HG03442 (cell line): ENCODE data around the gene RANBP1.

Experiments
- ATAC-seq: cut with Tn5 transposase; IDR thresholded peaks from one replicate; pipeline ENCODE4 v1.9.1; 2021; ENCODE audit warnings: mild to moderate bottlenecking, moderate library complexity; ENCODE audit not compliant: unreplicated experiment

RANBP1 gene

DNA sequence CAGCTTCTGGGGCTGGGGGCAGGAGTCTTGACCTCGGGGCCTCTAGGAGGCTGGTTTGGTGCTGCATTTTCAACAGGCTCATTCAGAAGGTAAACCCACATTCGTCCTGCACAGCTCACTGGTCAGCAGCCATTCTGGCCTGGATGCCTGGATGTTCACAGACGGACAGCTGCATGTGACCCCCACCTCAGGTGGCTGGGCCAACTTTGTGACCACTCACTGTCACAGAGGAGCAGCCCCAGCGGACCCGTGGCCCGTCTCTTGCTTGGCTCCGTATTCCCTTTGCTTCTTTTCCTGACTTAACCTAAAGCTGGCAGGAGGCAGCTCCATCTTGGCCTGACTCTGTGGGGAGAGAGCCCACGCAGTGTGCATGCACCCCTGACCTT is 27.6 kb upstream of the RANBP1 start:
- no peak for ATAC-seq

DNA sequence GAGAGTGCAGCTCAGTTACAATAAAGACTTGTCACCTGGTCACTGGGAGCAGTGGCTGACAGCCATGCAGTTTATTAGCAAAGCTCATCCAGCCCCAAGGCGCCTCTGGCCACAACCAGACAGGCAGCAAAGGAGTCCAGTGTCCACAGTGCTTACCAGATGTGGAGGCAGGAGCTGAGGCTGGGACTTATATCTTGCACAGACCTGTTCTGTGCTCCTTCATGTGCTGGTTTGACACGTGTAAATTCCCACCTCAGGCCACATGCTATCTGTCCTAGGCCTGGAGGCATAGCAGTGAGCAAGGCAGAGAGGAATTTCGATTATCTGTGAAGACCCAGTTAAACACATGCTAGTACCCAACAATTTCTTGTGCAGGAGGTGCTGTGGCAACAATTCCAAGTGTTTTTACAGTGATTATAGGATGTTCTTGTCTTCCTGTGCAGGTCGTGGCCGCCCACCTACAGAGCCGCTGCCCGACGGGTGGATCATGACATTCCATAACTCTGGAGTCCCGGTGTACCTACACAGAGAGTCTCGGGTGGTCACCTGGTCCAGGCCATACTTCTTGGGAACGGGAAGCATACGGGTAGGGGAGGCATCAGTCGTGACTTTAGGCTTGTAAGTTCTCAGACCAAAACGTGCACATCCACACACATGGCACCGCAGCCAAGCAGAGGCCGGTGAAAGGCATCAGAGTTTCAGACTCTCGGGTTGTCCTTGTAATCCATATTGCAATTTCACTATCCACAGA is 26.5 kb upstream of the RANBP1 start:
- ATAC-seq: no peak

DNA sequence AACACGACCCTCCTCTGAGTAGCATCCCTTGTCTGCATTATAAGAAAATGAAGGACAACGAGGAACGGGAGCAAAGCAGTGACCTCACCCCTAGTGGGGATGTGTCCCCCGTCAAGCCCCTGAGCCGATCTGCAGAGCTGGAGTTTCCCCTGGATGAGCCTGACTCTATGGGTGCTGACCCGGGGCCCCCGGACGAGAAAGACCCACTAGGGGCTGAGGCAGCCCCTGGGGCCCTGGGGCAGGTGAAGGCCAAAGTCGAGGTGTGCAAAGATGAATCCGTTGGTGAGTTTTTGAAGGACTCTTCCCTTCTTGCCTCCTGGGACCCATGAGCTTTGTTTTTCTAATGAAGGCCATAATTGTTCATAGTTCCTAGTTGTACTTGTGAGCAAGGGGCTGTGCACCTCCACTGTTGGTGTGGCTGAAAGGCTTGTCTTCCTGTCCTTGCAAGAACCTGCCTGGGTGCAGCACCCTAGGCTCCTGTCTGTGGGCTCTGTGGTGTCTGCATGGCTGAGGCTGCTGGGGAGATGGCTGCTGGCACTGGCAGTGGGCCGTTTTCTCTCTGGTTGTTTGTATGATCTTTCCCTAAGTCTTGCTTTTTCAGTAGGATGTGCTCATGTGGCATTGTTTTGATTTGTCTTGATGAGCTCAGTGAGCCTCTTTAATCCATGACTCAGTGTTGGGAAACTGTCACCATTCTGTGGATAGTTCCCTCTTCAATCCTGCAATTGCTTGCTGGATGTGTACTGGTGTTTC is 25.8 kb upstream of the RANBP1 start:
- ATAC-seq: no peak

GRCh38 chr22:20090730-20091240 is 25.1 kb upstream of the RANBP1 start:
- no peak for ATAC-seq

DNA sequence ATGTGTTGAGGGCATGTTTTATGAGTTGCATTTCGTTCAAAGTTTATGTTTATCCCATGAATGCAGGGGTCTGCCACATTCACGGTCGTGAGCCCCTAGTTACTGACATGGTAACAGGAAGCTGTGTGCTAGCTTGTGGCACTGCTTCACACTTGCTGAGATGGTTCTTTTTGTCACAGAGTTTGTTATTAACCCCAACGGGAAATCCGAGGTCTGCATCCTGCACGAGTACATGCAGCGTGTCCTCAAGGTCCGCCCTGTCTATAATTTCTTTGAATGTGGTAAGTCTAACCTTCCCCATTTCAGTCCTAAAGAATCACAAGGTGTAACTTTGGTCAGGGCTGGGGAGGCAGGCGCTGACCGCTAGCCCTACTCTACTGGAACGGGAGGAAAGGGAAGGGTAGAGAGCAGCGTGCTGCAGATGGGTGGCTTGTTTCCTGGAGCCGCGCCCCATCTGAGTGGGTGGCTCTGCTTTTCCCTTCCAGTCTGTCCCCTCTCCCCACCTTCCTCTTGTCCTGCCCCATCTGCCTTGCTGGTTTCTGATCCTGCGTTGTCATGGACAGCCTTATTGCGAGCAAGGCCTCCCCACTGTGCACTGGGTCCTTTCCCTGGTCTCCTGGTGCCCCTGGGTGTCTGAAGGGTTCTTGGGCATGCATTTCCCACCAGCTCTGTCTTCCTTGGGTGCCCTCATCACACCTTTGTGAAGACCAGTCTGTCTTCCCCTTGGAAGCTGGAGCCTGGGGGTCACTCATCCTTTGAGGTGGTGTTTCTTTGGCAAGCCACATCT is 24.0 kb upstream of the RANBP1 start:
- no peak for ATAC-seq

DNA sequence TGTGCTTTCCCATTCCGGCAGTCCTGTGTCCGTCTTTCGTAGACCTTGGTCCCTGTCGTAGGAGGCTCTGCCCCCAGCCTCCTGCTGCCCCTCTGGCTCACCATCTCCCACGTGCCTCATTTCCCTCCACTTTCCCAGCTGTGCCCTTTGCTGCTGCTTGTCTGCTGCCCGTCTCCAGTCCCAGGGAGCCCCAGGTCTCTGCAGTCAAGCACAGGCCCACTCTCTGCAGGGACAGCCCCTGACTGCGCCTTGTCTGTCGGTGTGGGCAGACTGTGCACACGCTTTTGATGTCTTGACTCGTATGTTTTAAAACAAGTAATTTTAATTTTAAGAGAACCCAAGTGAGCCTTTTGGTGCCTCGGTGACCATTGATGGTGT is 23.4 kb upstream of the RANBP1 start:
- ATAC-seq: no peak

DNA sequence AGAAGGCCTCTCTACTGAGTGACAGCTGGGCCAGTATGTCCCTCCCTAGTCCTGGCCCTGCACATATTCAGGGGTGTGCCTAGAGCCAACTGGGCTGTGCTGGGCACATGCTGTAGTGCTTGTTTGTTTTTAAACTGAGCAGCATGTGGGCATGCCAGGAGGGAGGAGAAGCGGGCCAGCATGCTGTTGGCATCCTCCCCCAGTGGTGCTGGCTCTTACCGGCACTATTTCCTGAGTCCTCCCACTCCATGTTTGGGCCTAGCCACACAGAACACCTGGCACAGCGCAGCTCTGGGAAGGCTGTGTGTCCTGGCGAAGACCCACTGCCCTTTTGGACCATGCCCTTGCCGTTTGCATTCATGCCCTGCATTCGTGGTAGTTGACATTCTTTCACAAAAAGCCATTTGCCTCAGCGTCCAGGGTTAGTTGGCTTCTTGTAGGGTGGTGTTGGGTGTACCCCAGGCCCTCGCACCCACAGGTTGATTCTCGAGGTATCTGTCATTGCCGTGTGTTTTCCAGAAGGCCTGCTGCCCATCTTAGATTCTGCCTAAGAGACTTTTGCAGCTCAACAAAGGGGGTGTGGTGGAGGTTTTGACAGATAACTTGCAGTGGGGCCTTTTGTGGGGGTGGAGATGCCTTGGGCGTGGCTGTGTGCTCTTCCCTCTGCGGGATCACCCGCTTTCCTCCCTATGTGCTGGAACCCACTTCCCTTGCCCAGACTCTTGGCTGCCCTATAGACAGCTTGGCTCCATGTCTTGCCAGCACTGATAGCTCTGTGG is 22.3 kb upstream of the RANBP1 start:
- ATAC-seq: no peak

DNA sequence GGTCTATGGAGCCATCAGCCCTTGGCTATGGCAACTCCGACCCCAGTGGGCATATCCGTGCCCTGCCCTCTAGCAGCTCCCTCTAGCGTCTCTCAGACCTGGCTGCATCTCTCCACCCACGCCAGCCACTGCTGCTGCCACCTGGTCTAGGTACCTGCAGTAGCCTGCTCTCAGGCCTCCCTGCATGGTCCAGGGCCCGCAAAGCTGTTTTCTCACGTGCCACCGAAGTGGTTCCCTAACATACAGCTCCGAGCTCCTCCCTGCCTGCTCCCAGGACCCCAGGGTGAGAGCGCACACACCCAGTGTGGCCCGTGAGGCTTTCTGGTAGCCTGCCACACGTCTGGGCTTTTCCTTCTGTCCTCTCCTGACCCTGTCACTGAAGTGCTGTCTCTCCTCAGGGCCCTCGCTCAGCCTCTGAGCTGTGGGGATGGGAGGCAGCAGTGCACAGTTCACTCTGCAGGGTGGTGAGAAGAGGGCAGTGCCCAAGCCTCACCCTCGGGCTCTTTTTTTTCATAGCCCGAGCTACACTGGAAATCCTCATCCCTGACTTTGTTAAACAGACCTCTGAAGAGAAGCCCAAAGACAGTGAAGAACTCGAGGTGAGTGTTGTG is 21.6 kb upstream of the RANBP1 start:
- no peak for ATAC-seq

- ATAC-seq: no peak
Measured at GRCh38 chr22:20095521-20095920, 20.4 kb upstream of the RANBP1 start.

- ATAC-seq: no peak
Measured at GRCh38 chr22:20096574-20097420, 19.1 kb upstream of the RANBP1 start.

DNA sequence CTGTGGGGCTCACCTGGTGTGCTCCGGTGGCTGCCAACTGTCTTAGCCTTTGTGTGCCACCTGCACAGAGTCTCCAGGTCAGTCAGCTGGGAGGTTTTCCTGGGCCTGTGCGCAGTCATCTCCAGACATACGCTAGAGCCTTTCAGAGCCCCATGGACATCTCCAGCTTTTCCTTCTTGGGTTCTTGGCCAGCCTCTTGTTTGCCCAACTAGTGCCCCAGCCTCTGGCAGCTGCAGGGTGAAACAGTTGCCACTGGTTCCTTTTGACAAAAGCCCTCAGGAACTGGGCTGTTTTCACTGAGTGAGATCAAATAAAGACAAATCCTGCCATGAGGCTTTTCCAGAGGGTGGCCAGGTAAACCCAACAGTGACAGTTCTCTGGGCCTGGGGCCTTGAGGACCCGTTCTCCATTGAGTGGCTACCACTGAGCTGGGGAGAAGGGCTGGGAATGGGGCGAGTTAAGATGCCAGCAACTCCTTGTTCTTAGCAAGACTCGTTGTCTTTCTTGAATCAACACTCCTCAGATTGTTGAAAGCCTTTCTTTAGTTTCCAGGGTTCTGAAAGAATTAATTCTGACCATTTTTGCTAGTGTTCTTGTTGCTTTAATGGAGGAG is 16.7 kb upstream of the RANBP1 start:
- no peak for ATAC-seq

- no peak for ATAC-seq
Measured at GRCh38 chr22:20101638-20102037, 14.3 kb upstream of the RANBP1 start.

- no peak for ATAC-seq
Measured at GRCh38 chr22:20102203-20102780, 13.6 kb upstream of the RANBP1 start.

DNA sequence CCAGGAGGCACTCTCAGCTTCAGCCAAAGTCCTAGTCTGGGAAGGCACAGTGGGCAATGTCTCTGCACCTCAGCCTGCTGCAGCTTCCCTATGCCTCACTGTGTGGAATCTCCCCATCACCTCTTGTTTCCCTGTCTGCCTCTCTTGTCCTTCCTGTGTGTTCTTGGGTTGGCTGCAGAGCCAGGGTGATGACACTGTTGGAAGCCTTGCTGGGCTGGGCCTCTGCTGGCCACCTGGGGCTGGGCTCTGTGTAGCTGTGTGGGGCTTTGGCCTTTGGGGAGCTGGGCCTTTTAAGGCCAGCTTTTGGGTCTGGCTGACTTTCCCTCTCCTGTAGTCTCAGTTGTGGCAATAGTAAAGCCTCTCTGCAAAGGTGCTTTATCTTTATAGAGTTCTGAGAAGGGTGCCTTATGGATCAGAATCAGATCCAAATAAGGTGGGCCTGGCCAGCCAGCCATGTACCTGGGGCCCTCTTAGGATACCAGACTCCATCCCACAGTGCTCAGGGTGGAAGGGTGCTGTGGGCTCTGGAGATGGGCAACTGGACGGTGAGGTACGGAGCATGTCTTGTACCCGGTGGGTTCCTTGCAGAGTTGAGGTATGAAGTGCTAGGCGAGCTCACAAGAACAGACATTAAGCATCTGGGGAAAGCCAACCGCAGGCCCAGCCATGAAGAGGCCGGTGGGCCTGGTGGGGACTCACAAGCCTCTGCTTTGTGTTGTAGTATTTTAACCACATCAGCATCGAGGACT is 10.3 kb upstream of the RANBP1 start:
- ATAC-seq: no peak

DNA sequence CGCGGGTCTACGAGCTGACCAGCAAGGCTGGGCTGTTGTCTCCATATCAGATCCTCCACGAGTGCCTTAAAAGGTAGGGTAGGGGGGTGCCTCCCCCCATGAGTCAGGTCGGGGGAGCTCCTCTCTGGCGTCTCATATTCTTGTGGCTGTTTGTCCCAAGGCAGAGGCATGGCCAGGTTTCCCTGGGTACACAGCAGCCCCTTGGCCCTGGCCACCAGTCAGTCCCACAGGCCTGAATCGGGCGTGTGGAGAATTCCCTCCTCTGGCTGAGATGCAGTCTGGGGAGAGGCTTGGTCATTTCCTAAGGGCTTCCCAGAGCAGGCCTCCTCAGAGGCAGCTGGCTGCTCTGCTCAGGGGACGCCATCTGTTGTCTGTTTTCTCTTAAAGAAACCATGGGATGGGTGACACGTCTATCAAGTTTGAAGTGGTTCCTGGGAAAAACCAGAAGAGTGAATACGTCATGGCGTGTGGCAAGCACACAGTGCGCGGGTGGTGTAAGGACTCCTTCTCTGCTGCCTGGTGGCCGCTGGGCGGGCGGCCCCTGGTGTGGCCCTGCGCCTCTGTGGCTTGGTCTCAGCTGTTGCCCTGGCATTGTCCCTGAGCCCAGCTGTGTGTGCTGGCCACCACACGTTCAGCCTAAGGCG is 9.6 kb upstream of the RANBP1 start:
- no peak for ATAC-seq

GRCh38 chr22:20106849-20107237 is 9.1 kb upstream of the RANBP1 start:
- no peak for ATAC-seq

DNA sequence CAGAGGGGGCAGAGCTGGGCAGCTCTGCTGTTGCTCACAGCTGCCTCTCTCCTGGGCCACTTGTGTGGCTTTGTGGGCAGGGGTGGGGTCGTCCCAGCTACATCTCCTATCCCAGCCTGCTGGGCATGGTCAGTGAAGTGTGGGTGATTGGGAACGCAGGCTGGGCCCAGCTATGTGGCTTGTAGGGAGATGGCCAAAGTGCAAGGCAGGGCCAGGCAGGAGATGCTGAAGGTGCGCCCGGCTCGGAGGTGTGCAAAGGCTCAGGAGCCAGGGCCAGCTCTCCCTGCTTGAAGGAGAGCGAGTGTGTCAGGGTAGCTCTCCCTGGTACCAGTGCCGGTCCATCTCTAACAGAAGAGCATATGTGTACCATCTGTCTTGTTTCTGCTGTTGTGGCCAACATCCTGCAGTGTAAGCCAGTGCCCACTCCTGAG is 8.4 kb upstream of the RANBP1 start:
- ATAC-seq: no peak
